HG03378 (cell line): Measurements from ENCODE around the gene LYPLAL1.
A peak's percentile ranks its signal among the peaks of the same experiment; 100 is the strongest.

ENCODE experiments used
- ATAC-seq: cut with Tn5 transposase; IDR thresholded peaks from one replicate; pipeline ENCODE4 v1.9.1; 2021; ENCODE audit warnings: mild to moderate bottlenecking, moderate library complexity; ENCODE audit not compliant: unreplicated experiment

Gene LYPLAL1

DNA sequence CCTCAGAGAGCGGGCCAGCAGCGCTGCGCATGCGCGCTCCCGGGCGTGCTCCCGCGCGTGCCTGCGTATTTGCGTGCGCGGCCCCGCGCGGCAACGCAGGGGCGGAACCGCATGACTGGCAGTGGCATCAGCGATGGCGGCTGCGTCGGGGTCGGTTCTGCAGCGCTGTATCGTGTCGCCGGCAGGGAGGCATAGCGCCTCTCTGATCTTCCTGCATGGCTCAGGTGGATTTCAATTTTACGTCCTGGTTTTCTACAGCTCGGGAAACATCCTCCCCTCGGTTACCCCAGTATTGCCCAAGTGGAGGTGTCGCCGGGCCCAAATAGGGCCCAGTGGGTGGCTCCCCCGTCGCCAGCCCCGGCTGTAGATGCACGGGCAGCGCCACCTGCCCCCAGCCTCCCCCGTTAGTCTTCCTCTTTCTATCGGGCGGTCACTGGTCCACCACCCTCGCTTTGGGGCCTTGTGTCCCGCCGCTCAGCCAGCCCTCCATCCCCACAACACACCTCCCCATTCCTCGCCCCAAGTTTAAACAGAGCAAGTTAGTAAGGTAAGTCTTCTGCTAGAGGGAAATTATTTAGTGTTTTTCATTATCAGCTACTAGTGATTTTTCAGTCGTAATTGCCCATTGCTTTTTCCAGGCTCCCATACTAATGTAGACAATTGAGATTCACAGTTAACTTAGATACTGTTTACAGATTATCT, at the start of gene LYPLAL1:
Gene LYPLAL1, plus strand, starts transcription at position 121 of the 702 bp plus-strand sequence. Its CDS starts 13 bp downstream, at position 134.
- ATAC-seq: peak; percentile 60

DNA sequence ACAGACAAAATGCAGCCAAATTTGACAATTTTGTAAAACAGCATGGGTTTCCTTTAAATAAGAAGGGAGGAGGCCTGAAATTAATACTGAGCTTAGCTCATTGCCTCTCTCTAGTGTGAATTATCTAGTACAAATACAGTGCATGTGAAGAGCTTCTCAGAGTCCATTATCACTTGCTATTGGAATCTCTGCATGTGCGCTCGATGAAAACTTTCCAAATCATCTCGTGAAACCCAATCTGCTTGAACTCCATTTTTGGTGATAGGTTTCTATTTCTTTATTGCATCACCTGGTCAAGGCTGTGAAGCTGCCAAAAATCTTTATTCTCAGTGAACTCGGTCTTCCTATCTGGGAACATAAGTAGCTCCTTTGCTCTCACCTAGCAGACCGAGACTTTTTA, 49.5 kb upstream of the LYPLAL1 start:
- ATAC-seq: no peak

DNA sequence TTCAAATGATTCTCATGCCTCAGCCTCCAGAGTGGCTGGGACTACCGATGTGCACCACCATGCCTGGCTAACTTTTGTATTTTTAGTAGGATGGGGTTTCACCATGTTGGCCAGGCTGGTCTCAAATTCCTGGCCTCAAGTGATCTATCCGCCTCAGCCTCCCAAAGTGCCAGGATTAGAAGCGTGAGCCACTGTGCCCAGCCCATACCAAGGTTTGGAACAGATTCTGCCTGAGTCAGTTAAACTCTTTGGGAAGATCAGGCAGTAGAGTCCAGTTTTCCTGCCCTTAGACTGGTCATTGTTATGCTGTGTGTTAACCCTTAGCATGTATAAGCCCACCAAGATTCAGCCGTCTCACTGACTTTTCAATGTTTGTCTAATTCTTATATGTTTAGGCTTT, 48.3 kb upstream of the LYPLAL1 start:
- no peak for ATAC-seq

DNA sequence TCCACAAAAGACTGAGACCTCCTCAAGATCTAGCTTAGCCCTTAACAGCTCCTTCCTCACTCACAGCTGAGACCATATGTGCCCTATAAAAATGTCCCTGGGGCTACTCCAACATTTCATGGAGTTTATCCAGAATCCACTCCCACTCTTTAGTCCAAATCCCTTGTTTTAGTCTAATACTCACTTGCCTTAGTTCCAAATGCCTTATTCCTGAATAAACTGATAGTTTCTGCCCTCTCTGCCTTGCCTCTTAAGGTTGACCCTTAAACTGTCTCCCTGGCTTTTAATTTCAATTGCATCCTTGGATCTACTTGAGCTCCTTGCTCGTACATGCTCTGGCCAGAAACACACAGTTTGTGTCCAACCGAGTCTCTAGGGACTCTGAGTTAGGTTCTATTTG, 47.3 kb upstream of the LYPLAL1 start:
- no peak for ATAC-seq

DNA sequence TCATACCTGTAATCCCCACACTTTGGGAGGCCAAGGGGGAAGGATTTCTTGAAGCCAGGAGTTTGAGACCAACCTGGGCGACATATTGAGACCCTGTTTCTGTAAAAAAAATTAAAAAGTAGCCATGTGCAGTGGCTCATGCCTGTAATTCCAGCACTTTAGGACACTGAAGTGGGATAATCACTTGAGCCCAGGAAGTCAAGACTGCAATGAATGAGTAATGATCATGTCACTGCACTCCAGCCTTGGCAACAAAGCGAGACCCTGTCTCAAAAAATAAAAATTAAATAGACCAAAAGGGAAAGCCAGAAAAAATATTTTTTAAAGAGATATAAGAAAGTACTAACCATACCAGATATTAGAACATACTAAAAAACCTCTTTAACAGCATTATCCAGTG, 44.7 kb upstream of the LYPLAL1 start:
- ATAC-seq: no peak

DNA sequence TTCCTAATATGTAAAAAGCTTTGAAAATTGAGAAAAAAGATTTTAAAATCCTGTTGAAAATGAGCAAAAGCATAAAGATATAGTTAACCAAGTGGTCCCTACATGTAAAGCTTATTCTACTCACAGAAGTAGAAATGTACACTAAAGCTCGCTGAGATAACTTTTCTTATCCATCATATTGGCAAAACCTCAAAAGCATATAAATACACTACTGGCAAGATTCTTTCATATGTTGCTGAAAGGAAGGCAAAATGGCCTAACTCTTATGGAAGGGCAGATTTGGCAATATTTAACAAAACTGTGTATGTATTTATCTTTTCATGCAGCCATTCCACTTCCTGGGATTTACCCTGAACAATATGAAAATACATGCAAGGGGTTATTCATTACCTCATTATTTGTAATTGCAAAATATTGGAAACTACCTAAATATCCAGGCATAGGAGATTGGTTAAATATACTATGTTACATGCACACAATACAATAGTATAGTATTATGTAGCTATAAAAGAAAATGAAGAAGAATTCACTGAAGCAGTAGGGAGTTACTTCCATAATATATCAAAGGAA, 43.2 kb upstream of the LYPLAL1 start:
- peak; percentile 68 for ATAC-seq

DNA sequence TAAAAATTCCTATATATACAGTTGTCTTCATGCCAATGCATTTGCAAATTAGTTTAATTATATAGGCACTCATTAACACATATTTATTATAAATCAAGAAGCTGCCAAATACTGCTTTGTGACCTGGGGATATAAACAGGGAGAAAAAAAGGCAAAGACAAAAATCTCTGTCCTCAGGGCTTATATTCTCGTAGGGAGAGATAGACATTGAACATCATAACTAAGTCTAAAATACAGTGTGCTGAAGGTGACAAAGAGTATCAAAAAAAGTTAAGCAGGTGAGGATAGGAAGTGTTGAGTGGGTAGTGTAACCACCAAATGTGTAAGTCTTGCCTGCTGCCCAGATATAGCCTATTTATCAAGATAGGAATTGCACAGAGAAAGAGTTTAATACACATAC, 40.7 kb upstream of the LYPLAL1 start:
- ATAC-seq: no peak

DNA sequence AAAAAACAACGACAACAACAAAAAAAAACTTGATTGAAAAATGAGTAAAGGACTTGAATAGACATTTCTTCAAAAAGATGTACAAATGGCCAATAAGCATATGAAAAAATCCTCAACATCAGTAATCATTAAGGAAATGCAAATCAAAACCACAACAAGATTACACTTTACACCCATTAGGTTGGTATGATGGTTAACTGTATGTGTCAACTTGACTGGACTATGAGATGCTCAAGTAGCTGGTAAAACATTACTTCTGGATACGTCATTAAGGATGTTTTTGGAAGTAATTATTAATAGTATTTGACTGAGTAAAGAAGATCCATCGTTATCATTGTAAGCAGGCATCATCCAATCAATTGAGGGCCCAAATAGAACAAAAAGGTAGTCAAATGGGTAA, 34.9 kb upstream of the LYPLAL1 start:
- ATAC-seq: no peak

DNA sequence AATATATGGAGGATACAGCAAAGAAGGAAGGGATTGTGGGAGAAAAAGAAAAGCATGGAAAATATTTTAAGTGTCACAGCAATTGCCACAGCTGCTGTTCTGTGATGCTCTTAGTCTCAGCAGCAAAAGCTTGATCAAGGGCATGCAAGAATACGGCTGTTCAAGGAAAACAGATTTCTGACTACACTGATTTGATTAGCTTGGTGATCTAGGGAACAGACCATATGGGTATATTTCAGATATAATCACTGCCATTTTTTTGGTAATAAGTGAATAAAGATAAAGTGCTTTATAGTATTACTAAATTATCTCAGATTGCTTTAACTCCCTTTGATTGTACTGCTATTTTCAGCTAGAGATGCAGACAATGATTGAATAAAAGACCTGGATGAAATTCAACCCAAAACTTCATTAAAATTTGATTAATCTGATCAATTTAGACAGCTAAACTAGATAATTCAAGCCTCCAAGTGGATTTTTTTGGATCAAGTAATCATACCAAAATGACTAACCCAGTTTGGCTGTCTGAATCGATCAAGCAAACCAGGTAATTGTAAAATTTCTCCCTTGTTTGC, 33.3 kb upstream of the LYPLAL1 start:
- ATAC-seq: no peak

DNA sequence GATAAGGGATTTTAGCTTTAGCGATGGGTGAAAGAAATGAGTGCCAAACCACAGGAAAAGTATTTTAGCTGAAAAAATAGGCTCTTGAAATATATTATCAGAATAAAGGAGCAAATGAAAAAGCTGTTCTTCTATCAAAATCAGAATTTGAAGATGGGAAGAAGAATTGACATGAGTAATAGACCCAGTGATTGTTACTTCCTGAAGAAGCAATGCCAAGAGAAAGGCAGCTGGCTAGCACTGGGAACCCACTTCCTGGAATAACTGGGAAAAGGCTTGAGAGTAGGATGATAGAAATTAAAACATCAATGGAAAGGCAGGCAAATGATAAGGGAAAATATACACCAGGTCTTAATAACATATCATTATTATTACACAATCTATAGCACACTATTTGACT, 29.9 kb upstream of the LYPLAL1 start:
- ATAC-seq: no peak

DNA sequence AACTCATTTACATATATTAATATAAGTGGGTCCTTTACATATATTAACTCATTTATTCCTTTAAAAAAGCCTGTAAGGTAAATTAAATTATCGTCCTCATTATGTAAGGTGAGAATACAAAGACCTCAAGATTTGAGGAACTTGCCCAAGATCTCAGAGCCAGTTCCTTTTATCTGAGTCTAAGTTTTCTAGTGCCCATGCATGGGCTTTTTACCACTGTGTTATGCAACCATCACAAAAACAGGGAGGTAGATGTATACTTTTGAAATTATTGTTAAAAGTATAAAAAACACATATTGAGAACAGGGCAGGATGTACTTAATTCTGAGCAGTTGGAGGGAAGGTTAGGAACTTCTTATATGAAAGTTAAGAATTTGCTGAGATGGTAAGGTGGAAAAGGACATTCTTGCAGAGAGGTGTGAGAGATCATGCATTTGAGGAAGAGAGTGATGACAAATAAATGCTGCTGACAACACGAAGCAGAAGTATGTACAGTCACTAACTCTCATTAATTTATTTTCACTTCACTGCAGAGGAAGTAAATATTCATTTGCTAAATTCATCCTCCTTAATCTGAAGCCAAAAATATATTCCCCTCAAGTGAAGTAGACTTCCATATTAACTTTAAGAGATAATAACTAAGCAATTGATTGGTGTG, 28.9 kb upstream of the LYPLAL1 start:
- ATAC-seq: no peak

DNA sequence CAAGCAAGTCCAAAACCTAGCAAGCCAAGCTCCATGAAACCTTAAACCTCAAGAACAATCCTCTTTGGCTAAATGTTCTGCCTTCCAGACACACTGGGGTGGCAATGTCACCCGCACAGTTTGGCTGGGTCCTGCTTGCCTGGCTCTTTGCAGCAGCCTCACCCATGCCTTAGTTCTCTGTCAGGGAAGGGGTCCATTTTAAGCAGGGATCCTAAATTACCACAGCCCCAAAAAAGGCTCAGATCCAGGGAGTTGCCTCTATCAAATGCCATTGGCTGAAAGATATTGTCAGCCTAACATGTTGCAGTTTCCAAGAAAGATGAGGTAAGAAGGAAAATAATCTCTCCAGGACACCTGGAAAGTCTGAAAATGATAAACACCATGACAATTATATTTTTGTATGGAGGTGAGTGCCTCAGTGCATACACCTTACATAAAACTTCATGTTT, 26.1 kb upstream of the LYPLAL1 start:
- ATAC-seq: no peak

DNA sequence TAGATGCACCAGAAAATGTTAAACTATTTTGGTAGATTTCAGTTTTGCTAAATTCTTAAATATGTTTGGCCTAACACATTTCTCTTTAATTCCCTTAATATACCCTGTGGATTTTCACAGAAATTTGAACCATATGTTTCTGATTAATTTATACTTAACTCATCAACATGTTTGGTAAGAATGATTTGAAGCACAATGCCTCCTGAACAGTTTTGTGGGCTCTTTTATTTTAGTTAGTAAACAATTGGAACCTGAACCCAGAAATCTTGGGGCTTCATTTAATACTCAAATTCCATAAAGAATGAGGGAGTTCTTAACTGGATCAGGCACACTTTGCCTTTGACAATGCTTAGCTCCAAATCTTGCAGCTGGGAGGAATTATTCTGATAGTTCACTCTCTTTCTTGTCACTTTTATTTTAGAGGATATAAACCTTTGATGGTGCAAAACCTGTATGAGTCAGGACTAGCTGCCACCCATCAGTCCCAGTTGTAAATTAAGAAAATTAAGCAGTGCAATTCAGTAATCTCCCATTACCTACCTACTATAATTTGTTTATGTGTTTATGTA, 24.6 kb upstream of the LYPLAL1 start:
- ATAC-seq: no peak

DNA sequence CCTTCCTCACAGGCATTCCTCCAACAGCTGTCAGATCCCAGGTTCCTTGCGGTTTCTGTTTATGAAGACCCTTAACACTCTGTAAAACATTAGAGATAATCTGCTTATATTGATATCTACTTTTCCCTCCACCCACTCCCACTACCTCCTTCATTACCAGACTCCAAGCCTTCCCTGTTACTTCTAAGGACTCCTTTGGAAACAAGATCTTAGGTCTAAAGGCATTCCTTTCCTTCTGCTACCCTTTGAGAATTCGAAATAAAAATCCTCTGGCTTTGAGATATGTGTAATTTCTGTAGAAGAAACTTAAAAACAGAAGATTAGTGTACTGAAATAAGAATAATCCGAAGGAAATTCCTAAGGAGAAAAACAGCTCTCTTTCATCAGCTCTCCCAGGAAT, 23.7 kb upstream of the LYPLAL1 start:
- no peak for ATAC-seq

DNA sequence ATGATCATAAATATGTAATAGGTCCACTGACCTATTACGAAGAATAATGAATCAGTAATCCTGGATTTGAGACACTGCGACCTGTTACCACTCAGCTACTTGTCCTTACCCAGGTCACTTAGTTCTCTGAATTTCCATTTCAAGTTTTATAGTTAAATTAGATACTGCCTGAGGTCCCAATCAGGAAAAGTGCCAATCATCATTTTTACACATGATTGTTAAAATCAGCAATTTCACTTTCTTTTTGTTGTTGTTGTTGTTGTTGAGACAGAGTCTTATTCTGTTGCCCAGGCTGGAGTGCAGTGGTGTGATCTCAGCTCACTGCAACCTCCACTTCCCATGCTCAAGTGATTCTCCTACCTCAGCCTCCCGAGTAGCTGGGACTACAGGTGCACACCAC, 22.8 kb upstream of the LYPLAL1 start:
- ATAC-seq: no peak

DNA sequence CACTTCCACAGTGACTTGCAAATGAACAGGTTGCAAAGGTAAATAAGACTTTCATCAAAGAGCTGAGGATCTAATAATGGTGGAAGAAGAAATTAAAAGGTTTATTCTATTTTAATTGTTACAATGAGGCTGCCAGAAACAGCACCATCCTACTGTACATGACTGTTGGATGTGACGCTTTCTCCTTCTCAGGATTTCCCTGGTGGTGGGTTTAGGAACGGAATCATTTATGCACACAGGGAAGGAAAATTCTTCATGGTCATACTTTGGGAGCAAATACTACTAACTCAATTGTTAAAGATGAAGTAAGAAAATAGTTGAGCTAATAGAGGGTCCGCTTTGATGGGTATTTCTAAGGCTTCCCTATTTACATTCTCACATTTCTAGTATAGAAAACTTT, 22.2 kb upstream of the LYPLAL1 start:
- ATAC-seq: no peak

DNA sequence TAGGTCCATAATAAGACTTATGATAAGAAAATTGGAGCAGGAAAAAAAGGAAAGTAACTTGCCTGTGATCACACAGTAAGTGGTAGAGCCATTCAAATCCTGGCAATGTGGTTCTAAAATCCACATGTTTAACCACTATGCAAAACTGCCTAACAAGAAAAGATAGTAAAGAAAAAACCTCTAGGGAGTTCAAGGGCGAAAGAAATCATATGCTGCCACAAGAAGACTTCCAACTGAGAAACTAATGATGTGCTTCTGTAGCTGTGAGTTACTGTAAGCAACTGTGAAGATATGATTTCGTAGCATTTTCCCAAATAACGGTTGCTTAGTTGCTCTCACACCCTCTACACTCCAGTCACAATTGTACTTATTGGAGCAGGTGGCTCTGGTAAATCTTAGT, 20.9 kb upstream of the LYPLAL1 start:
- no peak for ATAC-seq

DNA sequence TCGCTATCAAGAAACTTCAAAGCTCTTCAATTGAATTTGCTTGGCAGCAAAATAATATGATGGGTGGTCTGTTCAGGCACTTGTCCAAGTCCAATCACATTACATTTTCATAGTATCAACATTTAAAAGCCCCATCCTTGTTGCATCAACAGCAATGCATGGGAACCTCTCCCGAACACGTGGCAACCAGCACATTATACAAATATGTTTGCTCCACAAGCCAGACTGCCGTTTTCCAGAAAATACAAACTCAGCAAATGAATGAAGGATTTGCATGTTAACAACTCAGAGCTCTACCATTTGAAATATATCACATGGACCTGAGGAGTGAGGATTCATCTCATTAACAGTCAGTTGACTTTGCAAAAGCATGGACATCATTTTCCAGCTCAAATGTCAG, 20.0 kb upstream of the LYPLAL1 start:
- ATAC-seq: no peak

DNA sequence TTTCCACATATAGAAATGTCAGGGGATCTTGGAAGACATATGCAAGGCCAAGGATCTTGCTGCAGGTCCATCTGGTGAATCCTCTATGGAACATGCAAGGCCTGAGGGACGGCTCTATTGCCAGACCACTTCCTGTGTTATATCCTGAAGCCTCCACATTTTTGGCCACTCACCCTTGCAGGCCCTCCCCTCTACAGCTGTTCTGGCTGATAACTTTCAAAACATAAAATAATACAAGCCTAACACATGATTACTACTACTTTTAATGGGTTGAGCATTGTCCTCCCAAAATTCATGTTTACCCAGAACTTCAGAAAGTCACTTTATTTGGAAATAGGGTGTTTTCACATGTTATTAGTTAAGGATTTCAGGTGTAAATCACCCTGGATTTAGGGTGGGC, 18.5 kb upstream of the LYPLAL1 start:
- no peak for ATAC-seq

DNA sequence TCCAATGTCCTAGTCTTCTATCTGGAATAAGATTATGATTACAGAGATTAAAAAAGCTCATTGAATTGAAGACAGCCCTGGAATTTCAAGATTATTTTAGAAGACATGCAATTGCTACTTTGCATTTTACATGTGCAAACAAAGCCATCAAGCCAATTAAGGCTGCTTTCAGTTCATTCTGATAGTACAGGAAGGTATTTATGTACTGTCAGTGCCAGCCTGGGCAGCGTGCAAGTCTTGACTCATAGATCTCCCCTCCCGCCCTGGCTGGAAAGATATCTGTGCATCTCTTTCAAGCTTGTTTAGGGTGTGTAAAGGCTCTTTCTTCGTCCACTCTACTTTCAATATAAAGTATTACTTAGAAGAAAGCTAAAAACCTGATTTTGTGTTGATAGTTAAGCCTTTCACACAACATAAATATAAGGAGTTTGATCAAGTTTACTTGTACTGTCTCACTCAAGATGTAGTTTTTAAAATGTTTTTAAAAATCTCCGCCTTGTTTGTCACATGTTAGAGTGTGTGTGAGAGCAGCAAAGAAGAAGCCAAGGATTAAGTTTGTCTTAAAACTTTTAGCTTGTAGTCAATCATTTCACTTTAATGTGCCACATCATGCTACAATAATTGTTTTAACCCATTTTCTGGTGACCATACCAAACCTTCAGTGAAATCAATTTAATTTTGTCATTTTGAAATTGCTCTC, 13.6 kb upstream of the LYPLAL1 start:
- ATAC-seq: peak; percentile 66

DNA sequence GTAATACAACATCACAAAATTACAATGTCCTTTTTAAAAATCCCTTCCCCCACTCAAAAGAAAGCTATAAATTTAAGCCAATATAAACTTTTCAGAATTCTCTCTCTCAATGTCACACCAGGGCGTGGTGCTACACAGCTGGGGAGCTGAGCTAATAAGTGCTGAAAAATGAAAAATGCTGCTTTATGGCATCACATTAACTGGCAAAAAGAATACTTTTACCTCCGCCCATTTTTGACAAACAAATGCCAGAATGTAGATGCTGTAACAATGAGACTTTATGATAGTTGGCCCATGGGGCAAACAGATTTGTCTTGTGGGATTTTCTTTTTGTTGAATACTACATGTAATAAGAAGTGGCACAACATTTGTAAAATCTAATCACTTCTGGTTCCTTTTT, 12.7 kb upstream of the LYPLAL1 start:
- no peak for ATAC-seq
